Activated CD8-positive, alpha-beta memory T cell treated with anti-CD3 and anti-CD28 coated beads, Interleukin-2, amount 50 U/mL, for 4 hours (primary cell): ENCODE results near the gene APBA3.

Experiments used
- DNase-seq: peaks from one replicate; pipeline ENCODE4 v3.0.0-alpha.2; 2020

The APBA3 gene

DNA sequence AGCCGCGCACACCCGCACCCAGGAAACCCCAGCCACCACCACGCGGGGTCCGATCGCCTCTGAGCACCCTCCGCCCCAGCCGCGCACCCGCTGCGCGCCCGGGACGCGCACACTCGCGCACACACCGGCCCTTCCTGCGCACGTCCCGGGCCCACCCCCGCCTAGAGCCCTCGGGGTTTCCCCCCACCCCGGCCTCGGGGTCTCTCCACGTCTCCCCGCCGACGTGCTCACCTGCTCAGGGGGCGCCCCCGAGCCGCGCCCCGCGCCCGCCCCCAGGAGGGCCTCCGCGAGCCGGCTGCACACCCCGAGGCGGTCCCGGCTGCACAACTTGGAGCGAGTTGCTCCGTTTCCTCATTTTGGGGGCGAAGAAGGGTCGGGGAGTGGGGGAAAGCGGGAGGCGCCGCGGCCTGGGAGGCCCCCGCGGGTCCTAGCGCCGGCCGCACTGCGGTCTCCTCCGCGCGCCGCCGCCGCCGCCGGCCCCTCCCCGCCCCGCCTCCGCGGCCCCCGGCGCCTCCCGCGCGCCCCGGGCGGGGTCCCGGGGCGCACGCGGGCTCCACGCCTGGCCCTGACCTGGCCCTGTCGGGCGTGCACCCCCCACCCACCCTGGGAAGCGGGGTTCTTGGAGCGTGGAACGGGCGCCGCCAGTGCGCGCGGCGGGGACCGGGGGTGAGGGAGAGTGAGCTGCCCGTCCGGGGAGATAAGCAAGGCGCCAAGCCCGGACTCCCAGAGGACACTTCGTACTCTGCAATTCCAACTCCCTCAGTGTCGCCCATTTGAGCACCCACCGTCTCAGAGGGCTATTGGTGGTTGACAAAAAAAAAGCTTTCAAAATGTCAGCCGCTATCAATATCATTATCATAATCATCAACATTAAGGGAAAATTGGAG lies 24.7 kb upstream of the APBA3 start, which contains the start of gene MATK:
Gene MATK (minus strand): TSS at position 444 of the 887 bp plus-strand sequence. CDS start 1,246 bp downstream, outside the sequence.
- DNase-seq = peak; percentile 60

DNA sequence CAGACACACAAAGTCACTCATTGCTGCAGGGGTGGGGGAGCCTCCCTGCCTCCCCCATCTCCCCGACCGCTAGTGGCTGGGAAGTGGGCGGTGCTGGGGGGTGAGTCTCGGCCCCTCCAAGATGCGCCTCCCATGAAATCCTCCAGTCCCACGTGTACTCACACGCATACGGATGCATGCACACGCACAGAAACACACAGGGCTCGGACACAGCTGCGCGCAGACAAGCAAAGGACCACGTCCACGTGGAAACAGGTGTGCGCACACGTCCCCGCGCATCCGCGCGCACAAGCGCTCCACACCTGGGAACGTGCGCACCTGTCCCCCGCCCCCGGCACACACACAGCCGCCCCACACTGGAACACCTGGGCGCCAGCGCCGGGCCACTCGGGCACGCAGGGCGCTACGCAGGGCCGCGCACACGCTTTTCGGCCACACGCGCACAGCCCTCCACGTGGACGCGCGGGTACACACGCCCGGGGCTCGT lies 24.0 kb upstream of the APBA3 start:
- peak; percentile 71 for DNase-seq

DNA sequence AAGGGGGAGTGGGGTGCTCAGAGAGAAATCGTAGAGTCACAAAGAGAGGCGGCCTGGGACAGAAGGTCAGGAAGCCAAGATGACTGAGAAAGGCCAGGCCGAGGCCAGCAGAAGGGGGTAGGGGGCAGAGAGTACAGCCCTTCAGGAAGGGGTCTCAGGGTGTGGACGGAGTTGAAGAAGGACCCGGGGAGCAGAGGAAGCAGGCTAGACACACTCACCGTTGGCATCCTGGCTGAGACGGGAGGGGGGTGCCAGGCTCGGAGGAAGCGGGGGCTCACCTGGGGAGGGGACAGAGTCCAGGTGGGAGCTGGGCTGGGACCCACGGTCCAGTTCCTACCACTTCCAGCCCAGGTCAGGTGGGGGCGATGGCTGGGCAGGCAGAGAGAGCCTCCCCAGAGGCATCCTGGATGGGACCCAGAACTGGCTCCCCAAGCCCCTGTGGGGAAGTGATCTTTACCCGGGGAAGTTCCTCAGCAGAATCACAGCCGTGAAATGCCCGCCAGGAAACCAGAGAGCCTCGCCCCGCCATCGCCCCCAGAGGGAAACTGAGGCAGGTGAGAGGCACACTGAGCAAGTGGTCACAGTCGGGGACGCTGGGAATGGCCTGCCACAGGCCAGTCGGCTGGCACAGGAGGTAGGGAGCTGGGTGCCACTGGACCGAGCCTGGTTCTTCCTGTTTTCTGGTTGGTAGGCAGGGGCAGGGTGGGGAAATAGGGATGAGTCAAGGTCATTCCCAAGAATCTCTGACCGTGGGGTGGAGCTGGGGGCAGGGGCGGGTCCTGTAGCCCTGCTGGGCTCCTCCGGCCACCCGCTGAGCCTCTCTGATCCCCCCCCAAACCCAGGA lies 23.3 kb upstream of the APBA3 start:
- DNase-seq = no peak

DNA sequence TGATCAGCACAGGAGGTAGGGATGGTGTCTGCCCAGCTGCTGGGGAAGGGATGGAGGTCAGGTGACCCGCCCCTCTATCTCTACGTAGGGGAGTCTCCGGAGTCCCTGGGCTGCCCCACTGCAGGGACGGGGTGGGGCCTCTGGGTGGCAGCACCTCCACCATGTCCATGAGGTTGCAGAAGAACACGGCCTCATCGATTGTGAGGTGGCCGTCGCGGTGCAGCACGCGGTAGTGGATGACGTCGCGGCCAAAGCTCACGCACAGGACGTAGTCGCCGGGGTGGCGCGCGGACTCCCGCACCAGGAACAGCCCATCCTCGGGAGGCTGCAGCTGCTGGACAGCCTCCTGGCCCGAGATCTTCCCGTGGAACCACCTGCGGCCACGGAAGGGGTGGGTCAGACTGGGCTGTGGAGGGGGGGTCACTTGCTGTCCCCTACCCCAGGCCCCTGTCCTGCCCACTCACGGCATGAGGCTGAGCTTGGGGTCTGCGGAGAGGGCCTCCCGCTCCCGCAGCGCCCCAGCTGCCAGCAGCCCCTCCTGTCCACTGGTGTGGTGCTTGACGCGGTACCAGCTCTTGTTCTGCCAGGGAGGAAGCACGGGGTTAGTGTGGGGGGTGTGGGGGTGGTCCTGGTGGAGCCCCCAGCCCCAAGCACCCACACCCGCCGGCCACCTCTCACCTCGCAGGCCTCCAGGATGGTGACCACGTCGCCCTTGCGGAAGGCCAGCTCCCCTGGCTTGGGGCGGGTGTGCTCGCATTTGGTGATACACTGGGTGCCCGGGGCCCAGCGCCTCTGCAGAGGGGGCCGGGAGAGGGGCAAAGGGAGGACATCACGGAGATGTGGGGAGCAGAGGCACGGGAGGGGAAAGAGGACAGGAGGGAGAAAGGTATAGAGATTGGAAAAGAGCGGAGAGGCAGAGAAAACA lies 22.4 kb upstream of the APBA3 start:
- peak; percentile 66 for DNase-seq

DNA sequence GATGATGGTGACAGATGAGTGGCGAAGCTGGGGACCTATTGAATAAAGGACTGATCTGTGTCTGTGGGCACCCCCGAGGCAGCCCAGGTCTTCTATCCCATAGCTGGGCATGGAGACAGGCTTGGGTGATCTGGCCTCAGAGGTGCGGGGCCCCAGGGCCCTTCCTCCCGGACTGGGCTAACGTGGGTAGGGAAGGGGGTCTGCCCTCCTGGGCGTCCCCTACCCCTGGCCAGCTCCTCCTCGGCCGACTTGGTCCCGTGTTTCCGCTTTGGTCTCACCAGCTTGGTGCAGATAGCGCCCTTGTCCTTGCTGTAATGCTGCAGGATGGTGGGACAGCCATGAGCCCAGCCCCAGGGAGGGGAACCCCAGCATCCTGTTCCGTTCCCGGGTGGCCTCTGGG lies 21.4 kb upstream of the APBA3 start:
- DNase-seq = no peak

DNA sequence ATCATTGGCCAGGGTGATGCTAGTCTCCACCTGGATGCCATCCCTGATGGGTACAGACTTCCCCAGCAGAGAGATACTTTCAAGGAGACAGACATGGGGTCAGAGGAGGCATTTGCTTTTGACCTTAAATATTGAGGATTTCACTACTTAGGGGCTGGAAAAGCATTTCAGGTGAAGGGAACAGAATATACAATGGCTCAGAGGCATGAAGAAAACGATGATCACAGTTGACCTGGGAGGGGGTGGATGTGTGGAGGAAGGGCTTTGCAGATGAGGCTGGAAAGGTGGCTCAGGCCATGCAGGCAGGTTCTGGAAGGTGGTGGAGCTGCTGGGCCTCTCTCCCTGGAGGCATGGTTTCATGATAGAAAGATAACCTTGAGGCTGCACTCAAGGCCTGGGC lies 20.8 kb upstream of the APBA3 start:
- no peak for DNase-seq

DNA sequence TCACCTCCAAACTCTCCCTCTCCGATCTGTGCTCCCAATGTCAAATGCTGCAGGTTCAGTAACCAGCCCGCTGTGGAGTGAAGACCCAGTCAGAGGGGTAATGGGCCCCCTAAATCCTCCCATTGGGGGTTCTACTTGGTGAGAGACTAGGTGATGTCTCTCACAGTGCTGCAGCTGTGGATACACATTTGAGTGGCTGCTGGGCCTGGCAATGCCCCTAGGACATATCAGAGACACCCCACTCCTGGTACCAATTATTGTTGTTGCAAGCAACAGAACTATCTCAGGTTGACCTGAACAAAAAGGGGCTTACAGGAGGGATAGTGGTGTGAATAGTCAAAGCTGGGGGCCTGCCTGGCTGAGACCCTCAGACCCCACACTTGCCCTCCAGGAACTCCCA lies 20.1 kb upstream of the APBA3 start:
- DNase-seq = no peak

DNA sequence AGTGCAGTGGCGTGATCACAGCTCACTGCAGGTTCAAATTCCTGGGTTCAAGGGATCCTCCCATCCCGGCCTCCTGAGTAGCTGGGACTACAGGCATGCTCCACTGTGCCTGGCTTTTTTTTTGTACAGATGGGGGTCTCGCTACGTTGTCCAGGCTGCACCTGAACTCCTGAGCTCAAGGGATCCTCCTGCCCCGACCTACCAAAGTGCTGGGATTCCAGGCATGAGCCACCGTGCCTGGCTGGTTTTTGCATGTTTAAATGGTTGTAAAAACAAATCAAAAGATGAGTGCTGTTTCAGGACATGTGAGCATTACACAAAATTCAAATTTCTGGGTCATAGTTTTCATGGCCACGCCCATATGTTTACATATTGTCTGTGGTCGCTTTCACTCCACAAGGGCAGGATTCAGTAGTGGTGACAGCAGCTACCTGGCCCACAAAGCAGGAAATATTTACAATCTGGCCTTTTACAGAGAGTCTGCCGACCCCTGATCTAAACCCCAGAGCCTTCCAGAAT lies 19.4 kb upstream of the APBA3 start:
- no peak for DNase-seq

DNA sequence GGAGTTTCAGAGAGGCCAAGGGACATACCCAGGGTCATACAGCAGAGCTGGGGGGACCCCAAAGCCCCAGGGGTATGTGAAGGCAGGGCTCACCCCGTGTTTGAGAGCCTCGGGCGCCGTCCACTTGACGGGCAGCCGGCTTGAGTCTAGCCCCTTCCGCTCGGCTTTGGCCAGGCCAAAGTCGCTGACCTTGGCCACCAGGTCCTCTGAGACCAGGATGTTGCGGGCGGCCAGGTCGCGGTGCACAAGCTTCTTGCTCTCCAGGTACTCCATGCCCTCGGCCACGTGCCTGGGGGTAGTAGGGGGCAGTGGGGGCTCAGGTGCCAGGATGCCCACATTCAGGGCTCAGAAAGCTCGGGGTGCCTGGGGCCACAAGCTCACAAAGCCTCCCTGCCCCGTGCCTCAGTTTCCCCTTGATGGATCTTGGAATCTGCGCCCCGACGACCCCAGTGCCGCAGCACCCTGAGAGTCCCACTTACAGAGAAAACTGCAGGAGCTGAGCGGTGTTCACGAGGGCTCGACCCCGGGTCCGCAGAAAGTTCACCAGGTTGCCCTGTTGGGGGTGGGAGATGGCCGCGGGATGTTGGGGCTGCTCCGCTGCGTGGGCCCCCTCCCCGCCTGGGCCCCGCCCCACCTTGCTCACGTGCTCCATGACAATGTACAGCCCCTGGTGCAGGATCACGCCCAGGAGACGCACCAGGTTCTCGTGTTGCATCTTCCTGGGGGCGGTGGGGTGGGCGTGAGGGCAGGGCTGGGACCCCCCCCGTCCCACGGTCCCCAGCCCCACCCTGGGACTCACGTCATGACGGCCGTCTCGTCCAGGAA lies 17.6 kb upstream of the APBA3 start:
- DNase-seq = no peak

DNA sequence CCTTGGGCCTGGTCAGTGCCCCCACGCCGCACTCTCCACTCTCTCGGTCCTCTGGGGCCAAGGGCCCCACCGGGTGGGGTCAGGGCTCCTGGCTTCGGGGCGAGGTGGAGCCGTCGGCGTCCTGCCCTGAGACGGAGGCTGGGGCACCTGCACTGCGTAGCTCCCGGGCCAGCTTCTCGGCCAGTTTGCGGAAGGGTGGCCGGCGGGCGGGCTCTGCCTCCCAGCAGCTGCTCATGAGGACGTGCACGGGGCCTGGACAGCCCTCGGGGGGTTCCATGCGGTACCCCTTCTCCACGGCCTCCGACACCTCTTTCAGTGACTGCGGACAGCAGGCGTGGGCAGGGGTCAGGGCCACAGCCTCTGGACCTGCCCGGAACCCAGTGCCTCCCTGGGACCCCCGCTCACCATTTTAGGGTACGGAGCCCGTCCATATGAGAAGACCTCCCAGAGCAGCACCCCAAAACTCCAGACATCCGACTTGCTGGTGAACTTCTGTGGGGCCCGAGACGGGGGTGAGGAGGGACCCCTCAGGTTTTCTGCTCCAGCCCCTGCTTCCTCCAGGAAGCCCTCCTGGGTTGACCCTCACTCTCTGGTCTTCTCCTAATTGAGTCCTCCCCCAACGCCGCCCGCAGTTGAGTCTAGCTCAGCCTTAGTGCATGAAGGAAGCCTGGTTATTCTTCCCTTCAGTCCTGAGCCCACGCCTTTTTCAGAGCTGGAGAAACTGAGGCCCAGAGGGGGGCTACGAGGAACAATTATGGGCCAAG lies 16.8 kb upstream of the APBA3 start:
- no peak for DNase-seq

DNA sequence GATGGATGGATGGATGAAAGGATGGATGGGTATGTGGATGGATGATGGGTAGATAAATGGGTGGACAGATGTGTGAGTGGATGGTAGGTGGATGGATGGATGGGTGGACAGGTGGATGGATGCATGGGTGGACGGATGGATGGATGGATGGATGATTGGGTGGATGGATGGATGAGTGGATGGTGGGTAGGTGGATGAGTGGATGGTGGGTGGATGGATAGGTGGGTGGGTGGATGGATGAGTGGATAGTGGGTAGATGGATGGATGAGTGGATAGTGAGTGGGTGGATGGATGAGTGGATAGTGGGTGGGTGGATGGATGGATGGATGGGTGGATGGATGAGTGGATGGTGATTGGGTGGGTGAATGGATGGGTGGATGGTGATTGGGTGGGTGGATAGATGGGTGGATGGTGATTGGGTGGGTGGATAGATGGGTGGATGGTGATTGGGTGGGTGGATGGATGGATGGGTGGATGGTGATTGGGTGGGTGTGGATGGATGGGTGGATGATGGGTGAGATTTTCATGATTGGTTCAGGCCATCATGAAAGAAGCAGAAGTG lies 15.1 kb upstream of the APBA3 start:
- no peak for DNase-seq

DNA sequence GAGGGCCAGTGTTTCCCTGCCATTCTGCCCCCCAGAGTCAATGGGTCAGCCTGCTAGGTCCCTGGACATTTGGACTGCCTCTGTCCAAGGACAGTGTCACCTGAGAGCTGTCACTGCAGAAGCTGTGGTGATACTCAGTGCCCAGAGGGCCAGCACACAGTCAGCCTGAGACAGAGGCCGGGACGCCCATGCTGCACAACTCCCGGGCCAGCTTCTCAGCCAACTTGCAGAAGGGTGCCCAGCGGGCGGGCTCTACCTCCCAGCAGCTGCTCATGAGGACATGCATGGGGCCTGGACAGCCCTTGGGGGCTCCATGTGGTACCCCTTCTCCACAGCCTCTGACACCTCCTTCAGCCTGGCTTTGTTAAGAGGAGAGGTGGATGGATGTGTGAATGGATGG lies 14.3 kb upstream of the APBA3 start:
- no peak for DNase-seq

DNA sequence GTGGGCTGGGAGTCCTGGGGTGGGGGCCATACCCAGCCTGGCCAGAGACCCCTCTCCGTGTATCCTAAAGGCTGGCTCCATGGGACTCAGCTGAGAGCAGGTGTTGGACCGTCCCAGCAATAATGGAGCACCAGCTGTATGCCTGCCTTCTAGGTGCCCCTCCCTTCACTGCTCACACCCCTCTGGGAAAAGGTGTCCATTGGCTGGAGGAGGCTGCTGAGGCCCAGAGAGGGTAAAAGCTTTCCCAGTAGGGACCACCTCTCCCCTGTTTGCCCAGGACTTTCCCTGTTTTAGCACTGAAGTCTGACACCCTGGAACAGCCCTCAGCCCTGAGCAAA lies 13.9 kb upstream of the APBA3 start:
- no peak for DNase-seq

DNA sequence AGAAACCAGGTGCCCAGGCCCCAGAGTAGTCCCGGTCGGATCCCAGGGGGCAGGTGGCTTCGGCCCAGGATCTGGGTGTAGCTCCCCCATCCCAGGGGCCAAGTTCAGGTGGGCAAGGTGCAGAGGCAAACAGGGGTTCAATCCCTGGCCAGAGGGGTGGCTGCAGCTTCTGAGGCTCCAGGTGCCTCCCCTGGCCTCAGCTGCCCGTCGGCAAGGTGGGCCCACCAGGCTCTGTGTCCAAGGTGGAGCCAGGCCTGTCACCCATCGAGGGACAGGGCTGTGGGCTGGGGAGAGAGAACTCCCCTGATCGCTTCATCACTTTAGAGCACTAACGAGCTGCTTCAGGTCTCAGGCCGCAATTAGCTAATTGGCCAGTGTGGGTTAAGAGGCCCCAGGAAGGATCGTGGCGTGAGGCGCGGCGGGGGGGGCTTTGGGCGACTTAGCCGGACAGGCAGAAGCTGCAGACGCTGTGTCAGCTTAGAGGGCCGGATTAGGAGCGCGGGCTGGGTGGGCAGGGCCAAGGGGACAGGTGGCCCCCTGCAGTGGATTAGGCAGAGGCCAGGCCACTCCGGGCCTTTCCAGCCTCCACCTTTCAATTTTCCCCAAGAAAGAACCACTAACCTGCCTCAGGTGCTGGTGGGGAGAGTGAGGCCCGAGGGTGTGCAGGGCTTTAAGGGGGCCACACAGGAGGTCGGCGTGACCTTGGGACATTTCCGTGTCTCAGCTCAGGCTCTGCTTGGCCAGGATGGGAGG lies 13.3 kb upstream of the APBA3 start:
- no peak for DNase-seq

DNA sequence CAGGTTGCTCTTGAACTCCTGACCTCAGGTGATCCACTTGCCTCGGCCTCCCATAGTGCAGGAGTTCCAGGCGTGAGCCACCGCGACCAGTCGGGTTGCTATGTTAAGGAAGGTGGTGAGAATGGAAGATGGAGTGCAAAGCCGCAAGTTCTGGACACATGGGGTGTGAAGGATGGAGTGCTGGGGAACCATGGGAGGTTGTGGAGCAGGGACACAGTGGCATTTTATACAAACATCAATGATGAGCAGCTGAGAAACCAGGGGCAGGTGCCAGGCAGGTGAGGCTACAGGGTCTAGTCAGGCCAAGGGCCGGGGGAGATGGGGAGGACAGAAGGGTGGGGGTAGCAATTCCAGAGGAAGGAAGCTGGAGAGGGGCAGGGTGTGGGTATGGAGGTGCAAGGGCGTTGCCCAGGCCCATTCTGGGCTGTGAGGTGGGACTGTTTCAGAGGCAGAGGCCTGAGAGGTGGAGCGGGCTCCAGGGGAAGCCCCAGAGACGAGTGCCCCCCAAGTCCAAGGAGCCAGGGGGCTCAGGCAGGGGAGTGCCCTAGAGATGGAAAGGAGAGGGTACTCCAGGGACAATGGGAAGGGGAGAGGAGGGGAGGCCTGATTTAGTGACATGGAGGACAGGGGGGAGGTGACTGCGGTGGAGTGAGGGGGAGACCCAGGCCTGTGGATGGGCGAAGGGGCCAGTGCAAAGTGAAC lies 12.5 kb upstream of the APBA3 start:
- no peak for DNase-seq

DNA sequence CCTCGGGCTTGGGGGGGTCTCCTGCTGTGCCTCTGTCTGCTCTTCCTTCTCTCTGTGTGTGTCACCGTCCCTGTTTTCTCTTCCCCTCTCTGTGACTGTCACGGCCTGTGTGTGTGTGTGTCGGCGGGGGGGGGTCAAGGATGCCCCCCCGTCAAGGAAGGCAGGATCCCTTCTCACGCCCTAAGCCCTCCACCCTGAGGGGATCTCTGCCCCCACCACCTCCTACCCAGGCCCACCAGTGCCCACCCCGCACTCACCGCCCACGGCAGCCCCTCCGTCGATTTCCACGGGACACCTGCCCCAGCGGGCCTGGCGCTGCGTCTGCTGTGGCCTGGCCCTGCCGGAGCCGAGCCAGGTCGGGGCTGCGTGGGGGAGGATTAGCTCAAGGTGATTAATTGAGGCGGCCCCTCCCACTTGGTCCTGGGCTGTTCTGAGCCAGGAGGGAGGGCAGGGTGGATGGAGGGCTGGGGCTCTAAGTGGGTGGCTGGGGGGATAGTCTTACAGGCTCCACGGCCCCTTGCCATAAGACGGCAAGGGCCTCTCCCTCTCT lies 10.5 kb upstream of the APBA3 start, which contains the start of gene RAX2:
Gene RAX2 (minus strand): TSS at position 323 of the 550 bp plus-strand sequence. CDS start 486 bp downstream, outside the sequence.
- DNase-seq = no peak

DNA sequence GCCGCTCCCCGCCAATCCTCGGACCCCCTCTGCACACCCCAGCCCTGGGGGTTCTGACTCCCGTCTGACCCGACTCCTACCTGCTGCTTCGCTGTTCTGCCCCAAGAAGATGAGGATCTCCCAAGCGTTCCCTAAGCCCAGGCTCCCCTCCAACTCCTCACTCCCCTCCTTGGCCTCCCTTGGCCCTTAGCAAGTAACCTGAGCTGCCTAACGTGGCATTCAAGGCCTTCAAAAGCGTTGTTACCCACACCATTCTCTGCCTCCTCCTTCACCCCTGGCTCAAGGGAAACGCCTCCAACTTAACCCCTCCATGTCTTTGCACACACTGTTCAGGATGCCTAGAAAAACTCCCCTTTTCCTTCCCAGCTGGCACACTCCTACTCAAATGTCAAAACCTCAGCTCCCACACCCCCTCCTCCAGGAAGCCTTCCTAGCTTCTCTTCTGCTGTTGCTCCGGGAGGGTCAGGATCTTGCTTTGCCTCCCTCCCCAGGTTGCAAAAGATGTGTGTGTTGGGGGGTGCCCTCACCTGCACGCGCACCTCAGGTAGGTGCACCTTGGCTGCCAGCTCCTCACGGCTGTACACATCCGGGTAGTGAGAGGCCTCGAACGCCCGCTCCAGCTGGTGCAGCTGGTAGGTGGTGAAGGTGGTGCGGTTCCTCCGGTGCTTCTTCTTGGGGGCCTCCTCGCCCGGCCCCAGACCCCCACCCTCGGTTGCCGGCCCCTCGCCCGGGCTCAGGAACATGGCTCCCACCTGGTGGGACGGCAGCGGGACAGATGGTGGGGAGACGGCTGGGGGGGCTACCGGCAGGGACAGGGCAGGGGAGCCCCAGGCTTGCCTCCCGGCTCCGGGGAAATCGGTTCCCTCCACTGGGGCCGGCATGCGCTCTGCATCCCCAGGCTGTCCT lies 9.8 kb upstream of the APBA3 start:
- DNase-seq = no peak
